Measurements from ENCODE around the gene TMEM95.
A peak's percentile ranks its signal among the peaks of the same experiment; 100 is the strongest.

TMEM95 gene

DNA sequence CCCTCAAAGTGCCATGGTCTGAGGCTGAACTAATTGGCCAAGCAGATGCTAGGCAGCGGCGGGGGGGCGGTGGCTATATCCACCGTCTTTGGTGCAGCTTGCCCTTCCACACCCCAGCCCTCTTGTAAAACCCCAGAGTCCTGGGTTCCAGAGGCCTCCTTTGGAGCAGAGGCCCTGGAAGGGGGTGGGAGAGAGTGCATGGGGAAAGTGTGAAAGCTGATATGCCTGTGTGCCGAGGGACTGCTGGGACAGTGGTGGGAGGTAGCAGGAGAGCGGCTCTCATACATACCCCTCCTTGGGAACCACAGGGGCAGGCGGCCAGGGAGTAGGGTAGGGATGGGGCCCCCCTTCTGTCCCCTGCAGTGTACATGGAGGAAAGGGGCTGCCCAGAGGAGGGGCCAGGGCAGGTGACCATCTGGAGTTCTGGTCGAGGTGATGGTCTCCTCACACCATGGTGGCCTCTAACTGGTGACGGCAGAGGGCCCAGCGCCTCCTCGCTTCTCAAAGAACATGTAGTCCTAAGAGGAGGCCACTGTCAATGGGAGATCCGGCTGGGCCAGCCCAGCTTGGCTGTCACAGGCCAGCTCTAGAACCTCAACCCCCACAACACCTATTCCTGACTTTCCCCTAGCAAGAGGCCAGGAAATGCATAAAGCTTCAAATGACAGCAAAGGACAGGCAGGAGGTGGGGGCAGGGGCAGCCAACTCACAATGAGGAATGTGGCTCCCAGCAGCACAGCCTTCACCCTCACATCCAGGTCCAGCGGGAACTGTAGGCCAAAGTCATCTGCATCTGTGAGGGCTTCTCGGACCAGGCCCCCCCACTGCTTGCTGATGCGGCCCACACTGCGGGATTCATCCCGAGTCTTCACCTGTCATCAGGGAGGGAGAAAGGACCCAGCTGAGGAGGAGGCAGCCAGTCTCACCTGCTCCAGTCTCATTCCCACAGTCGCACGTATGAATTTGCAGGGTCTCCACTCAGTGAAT, 35.3 kb downstream of the TMEM95 start:
- Mint-ChIP-seq H3K27me3 (no peaks in the 10 kb centered on the region), H3K4me1 (peaks cover 11% of the 10 kb centered on the region), H3K27ac (no peak overlapping the region), H3K4me3 (no peak overlapping the region), H3K36me3 (peaks cover 10% of the 10 kb centered on the region), H3K9me3 (no peaks in the 10 kb centered on the region)
- DNase-seq (ENCODE audit: low spot score in 2 of 2), result no peak
- no peak for ATAC-seq (ENCODE audit: low read depth)

DNA sequence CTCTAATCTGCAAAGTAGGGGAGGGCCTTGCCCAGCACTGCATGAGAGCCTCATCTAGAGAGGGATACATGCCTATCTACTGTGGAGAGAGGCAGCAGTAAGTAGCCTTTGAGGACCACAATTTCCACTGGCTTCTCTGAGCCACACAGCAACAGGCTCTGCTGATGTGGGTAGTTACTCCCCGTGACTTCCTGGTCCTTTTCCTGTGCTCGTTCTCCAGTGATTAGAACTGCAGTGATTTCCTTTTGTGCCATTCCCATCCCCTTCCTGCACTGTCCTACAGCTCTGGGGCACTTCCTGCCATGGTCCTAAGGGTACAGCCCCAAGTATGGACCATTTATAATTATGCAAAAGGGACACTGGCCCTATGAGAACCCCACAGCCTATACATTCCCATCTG, 36.4 kb downstream of the TMEM95 start:
- DNase-seq (ENCODE audit: low spot score in 2 of 2) (no peak), ATAC-seq (ENCODE audit: low read depth) (no peak)
- Mint-ChIP-seq H3K4me3 (no peak overlapping the region), H3K27ac (no peak overlapping the region), H3K36me3 (peaks cover 10% of the 10 kb centered on the region), H3K4me1 (peaks cover 14% of the 10 kb centered on the region), H3K9me3 (no peaks in the 10 kb centered on the region), H3K27me3 (no peaks in the 10 kb centered on the region)

DNA sequence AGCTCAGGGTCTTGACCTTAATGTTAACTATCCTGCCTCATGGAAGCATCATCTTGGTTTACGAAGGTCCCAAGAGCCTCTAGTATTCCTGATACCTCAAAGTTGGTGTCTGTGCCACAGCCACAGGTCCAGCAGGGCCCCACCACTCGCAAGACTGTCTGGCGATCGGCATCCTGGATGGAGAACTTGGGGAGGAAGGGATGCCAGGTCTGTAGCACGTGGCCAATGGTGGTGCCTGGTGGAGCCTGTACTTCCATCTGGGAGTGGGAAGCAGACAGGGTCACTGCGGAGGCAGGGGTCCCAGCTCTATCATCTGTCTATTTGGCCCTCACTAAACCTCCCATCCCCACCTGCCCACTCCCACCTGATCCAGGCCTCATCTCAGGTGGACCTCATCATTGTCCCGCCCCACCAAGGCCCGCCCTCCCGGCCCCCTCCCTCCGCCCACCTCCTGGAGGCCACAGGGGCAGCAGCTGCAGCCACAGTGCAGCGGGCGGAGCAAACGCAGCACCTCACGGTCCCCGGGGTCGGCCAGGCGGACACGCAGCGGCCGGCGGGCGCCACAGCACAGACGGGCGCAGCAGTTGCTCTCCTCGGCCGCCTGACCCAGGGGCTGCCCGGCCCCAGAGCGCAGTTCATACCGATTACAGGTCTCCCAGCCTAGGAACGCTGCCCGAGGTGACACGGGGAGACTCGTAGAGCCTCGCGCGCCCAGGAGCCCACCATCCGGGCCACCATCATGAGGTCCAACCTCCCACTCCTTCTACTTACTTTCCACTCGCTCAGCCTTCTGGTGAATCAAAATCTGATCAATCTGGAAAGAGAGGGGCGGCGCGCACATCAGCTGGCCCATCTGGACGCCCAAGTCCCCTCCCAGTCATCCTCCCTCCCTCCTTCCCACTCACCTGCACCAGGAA, 38.0 kb downstream of the TMEM95 start:
- no peaks in the 10 kb centered on the region for H3K9me3 Mint-ChIP-seq
- H3K27me3 Mint-ChIP-seq, result no peaks in the 10 kb centered on the region
- peaks cover 14% of the 10 kb centered on the region for H3K4me1 Mint-ChIP-seq
- DNase-seq (ENCODE audit: low spot score in 2 of 2) (no peak), ATAC-seq (ENCODE audit: low read depth) (no peak)
- no peak overlapping the region for H3K27ac Mint-ChIP-seq
- H3K4me3 Mint-ChIP-seq, result peak overlapping the region; percentile 93
- H3K36me3 Mint-ChIP-seq, result peaks cover 10% of the 10 kb centered on the region

DNA sequence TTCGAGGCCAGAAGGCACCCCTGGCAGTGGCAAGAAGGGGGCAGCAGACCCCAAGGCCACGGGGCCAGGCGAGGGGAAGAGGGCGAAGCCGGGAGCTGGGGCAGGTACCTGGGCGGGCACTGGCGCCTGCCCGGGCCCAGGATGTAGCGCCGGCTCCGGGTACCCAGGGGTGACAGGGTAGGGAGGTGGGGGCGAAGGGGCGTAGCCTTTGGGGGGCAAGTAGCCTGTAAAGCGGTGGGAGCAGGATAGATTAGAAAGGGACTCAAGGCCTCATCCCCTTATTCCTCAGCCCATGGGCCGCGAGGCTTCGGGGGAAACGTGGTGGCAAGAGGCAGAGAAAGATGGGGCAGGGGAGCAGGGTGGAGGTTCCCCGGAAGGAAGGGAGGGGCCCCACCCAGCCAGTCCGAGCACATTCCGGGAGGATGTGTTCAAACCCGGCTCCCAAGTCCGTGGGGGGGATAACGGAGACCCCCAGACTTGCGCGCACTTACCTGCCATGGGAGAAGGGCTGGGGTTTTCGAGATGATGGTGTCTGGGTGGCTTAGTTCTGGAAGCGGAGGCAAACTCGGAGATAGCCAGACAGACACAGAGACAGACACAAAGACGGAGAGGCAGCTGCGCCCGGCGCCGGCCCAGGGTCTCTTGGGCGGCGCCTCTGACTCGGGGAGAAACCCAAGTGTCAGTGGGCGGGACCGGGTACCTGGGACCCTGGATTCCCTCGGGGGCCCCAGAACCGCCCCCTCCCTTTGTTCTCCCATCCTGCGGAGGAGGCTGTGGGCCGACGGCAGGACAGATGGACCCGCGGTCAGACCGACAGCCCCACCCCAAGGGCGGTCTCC, 38.9 kb downstream of the TMEM95 start:
- peak overlapping the region; percentile 93 for H3K4me3 Mint-ChIP-seq
- H3K9me3 Mint-ChIP-seq, result no peaks in the 10 kb centered on the region
- H3K27me3 Mint-ChIP-seq, result no peaks in the 10 kb centered on the region
- ATAC-seq (ENCODE audit: low read depth) (peak; percentile 74), DNase-seq (ENCODE audit: low spot score in 2 of 2) (no peak)
- H3K27ac Mint-ChIP-seq, result peak overlapping the region; percentile 81
- H3K4me1 Mint-ChIP-seq, result peaks cover 14% of the 10 kb centered on the region
- H3K36me3 Mint-ChIP-seq, result peaks cover 10% of the 10 kb centered on the region

DNA sequence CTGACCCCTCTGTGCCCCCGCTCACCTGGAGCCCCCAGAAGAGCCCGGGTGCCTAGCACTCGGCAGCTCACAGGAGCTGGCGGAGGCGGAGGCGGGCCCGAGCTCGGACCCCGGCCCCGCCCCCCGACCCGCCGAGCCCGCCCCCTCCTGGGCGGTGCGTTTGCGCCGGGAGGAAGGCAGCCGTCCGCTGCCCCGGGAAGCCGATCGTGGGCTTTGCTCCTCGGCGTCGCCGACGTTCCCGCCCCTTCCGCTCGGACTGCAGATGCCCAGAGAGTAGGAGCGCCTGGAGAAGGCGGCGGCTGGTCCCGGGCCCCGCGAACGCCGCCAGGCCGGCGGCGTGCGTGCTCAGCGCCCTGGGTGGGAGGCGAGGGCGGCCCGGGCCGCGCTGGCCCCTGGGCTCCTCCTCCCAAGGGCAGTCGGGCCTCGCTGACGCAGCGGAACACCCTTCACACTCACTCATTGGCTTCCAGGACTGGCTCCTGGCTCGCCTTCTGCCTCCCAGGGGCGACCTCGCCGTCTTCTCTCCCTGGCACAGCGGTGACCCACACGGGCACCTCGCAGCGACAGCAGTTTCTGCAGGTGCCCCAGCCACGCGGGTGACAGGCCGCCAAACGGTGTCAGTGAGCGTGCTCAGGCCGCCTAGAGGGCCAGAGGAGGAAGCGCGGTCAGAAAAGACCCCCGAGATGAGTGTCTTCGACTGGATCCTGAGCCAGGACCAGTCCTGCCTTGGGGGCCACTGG, 39.7 kb downstream of the TMEM95 start, which contains the start of gene PLSCR3:
Gene PLSCR3 (minus strand): TSS at position 74 of the 740 bp plus-strand sequence. CDS start 415 bp downstream, outside the sequence.
- Mint-ChIP-seq H3K4me3 (peak within 1 kb of the TSS; percentile 94), H3K27me3 (no peaks in the 10 kb centered on the region), H3K27ac (peak within 1 kb of the TSS; percentile 81), H3K36me3 (peaks cover 8% of the 10 kb centered on the region), H3K4me1 (peaks cover 14% of the 10 kb centered on the region), H3K9me3 (no peaks in the 10 kb centered on the region)
- peak; percentile 80 to 89 for DNase-seq (ENCODE audit: low spot score in 2 of 2)
- ATAC-seq (ENCODE audit: low read depth), result peak; percentile 90

DNA sequence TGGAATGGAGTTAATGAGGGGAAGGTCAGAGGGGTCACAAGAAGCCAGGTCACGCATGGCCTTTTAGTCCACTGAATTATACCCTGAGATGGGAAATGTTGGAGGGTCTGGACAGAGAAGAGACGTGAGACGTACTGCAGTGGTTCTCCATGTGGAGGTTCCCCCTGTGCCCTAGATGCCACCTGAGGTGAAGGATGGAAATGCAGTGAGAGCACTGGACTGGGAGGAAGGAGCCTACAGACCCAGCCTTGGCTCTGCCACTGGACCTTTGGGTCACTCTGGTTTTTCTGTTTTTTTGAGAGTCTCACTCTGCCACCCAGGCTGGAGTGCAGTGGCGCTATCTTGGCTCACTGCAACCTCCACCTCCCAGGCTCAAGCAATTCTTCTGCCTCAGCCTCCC, 41.2 kb downstream of the TMEM95 start:
- peaks cover 14% of the 10 kb centered on the region for H3K4me1 Mint-ChIP-seq
- H3K27me3 Mint-ChIP-seq, result no peaks in the 10 kb centered on the region
- H3K4me3 Mint-ChIP-seq, result no peak overlapping the region
- ATAC-seq (ENCODE audit: low read depth) (no peak), DNase-seq (ENCODE audit: low spot score in 2 of 2) (no peak)
- no peaks in the 10 kb centered on the region for H3K9me3 Mint-ChIP-seq
- peaks cover 1% of the 10 kb centered on the region for H3K36me3 Mint-ChIP-seq
- no peak overlapping the region for H3K27ac Mint-ChIP-seq

DNA sequence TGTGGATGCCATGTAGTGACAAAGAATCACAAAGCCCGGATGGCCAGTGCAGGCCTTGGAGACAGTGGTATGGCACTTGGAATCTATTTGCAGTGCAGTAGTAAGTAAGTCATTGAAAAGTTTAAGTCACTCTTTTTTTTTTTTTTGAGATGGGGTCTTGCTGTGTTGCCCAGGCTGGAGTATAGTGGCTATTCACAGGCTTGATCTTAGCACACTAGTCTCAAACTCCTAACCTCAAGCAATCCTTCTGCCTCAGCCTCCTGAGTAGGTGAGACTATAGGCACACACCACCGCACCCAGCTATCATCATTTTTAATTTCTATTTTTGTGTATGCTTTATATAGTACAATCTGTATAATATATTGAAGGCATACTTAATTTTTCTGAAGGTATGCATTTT, 43.7 kb downstream of the TMEM95 start:
- ATAC-seq (ENCODE audit: low read depth) (no peak), DNase-seq (ENCODE audit: low spot score in 2 of 2) (no peak)
- peaks cover 2% of the 10 kb centered on the region for H3K36me3 Mint-ChIP-seq
- H3K4me1 Mint-ChIP-seq, result peaks cover 17% of the 10 kb centered on the region
- no peak overlapping the region for H3K27ac Mint-ChIP-seq
- H3K9me3 Mint-ChIP-seq, result no peaks in the 10 kb centered on the region
- H3K4me3 Mint-ChIP-seq, result no peak overlapping the region
- no peaks in the 10 kb centered on the region for H3K27me3 Mint-ChIP-seq

DNA sequence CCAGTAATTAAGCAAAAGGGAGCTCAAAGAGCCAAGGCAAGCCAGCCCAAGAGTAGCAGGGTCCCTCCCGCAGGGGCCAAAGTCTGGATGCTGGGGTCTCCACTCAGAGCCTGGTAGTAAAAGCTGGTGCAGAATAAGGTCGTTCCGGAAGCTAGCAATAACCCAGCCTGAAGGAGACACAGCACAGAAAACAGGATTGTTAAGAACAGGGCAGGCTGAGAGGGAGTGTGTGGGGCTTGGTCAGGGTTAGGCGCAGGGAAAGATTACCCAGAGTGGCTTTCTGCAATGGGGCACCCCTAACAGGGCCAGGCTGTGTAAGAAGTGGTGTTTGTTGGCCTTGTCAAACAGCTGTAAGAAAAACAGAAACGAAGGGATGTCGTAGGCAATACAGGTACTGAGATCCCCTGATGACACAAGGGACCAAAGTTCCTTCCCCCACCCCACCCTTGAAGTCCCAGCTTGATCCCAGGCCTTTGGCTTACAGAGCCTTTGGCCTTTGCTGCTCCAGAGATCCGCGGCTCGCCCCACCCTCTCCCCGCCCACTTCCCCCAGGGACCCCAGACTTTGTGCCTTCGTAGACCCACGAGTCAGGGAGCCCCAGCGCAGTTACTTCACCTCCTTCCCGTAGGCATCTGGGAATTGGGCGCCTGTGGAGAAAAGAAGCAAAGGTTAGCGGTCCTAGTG, 48.2 kb downstream of the TMEM95 start:
- peaks cover 16% of the 10 kb centered on the region for H3K4me1 Mint-ChIP-seq
- peak overlapping the region; percentile 97 for H3K4me3 Mint-ChIP-seq
- ATAC-seq (ENCODE audit: low read depth) (no peak), DNase-seq (ENCODE audit: low spot score in 2 of 2) (no peak)
- H3K27me3 Mint-ChIP-seq, result peaks cover 8% of the 10 kb centered on the region
- peak overlapping the region; percentile 91 for H3K27ac Mint-ChIP-seq
- H3K36me3 Mint-ChIP-seq, result peaks cover 2% of the 10 kb centered on the region
- H3K9me3 Mint-ChIP-seq, result no peaks in the 10 kb centered on the region

DNA sequence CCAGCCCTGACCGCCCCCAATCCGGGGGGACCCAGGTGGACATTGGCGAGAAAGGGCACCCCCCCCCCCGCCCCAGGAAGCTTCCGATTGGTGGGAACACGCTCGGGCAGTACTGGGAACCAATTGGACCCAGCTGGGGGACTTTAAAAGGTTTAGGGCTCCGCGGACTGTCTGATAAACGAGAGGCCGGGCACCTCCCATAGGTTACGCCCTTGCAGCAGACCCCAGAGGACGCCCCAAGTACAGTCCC, 48.7 kb downstream of the TMEM95 start:
- DNase-seq (ENCODE audit: low spot score in 2 of 2) (no peak), ATAC-seq (ENCODE audit: low read depth) (peak; percentile 6)
- peak overlapping the region; percentile 91 for H3K27ac Mint-ChIP-seq
- peak overlapping the region; percentile 97 for H3K4me3 Mint-ChIP-seq
- H3K4me1 Mint-ChIP-seq, result peaks cover 16% of the 10 kb centered on the region
- H3K36me3 Mint-ChIP-seq, result peaks cover 2% of the 10 kb centered on the region
- no peaks in the 10 kb centered on the region for H3K9me3 Mint-ChIP-seq
- H3K27me3 Mint-ChIP-seq, result peaks cover 8% of the 10 kb centered on the region

DNA sequence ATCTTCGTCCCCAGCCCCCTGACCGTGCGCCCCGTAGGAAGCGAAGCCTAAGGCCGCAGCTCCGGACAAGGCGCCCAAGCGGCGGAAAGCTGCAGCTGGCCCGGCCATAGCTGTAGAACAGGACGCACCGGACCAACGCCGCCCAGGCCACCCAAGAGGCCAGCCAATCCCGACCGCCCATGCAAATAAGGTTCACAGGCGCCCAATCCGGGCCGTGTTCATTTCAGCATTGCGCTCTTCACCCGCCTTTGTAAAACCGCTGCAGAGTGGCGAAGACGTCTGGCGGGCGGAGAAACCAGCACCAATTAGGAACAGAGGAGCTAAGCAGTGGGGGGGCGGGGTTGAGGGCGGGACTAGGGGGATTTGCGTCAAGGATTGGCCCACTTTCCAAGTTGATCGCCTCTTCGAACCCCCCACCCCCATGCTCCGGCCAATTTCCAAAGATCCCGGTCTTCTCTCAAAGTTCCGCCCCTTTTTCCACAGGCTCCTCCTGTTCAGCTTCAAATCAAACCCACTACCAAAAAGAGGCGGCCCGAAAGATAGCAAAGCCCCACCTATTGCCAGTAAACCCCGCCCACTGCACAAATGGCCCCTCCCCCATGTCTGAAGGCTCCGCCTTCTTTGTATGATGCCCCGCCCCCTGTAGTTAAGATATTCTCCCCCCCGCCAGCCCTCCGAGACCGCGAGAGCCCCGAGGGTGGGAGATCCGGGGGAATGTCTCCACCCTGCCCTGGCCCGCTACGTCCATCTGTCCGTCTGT, 49.2 kb downstream of the TMEM95 start, which contains the start of gene TMEM256:
Gene TMEM256 (minus strand): TSS at position 121 of the 760 bp plus-strand sequence. CDS start 13 bp downstream, at position 108.
- no peaks in the 10 kb centered on the region for H3K9me3 Mint-ChIP-seq
- ATAC-seq (ENCODE audit: low read depth) (peak; percentile 92), DNase-seq (ENCODE audit: low spot score in 2 of 2) (peak; percentile 86 to 87)
- peak within 1 kb of the TSS; percentile 97 for H3K4me3 Mint-ChIP-seq
- H3K4me1 Mint-ChIP-seq, result peaks cover 18% of the 10 kb centered on the region
- H3K27me3 Mint-ChIP-seq, result peaks cover 10% of the 10 kb centered on the region
- H3K27ac Mint-ChIP-seq, result peak within 1 kb of the TSS; percentile 91
- peaks cover 2% of the 10 kb centered on the region for H3K36me3 Mint-ChIP-seq

DNA sequence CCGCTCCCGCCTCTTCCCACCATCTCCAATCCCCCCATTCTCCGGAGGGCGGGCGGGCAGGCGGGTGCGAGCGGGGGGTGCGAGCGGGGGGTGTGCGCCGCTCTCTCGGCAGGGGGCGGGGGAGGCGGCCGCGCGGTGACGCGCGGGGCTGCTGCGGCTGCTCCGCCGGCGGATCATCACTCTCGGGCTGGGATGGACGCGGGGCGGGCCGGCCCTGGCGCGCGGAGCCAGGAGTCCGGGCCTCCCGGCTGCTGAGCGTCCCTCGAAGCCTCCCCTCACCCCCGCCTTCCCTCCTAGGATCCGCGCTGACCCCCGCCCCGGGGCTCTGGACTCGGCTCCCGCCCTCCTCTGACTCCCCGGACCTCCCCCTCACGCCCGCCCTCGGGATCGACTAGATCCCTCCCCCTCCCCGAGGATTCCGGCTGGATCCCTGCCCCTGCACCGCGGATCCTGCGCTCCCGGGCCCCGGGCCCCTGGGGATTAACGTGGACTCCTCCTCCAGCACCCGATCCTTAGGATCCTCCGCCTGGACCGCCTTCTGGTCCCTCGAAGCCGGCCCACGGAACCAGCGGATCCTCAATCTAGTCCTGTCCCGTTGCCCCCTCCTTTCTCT, 49.9 kb downstream of the TMEM95 start:
- H3K4me3 Mint-ChIP-seq, result peak overlapping the region; percentile 97
- H3K36me3 Mint-ChIP-seq, result peaks cover 2% of the 10 kb centered on the region
- H3K9me3 Mint-ChIP-seq, result no peaks in the 10 kb centered on the region
- H3K27me3 Mint-ChIP-seq, result peaks cover 15% of the 10 kb centered on the region
- DNase-seq (ENCODE audit: low spot score in 2 of 2), result peak in 1 of 2 donors; percentile 51
- H3K27ac Mint-ChIP-seq, result peak overlapping the region; percentile 91
- peaks cover 19% of the 10 kb centered on the region for H3K4me1 Mint-ChIP-seq
- peak; percentile 37 for ATAC-seq (ENCODE audit: low read depth)
